Lower leg skin (tissue), 3 donors: ENCODE results near the gene PGM5.

Experiments
- CTCF ChIP-seq, 3 donors: fragments of 450-650 bp; IDR thresholded peaks; one replicate each; pipeline ENCODE4 v1.5.1; 2016; ENCODE audit warnings: antibody characterized with exemption in 3 of 3, mild to moderate bottlenecking in 3 of 3, moderate library complexity in 2 of 3
- POLR2A ChIP-seq, 2 donors: fragments of 450-650 bp; IDR thresholded peaks; one replicate each; pipeline ENCODE4 v1.6.1; 2016 to 2017; ENCODE audit warnings: antibody characterized with exemption in 2 of 2, mild to moderate bottlenecking in 1 of 2, moderate library complexity in 1 of 2

- no peak for TF ChIP-seq CTCF (IDR thresholded peaks at IDR 0.05)
- TF ChIP-seq POLR2A (IDR thresholded peaks at IDR 0.05), result no peak
Observed at GRCh38 chr9:68496356-68496755, 139.9 kb downstream of the PGM5 start.
